SK-N-SH (cell line): Measurements from ENCODE around the gene RAD51B. TPM values are rescaled to one million over a fixed set of nuclear protein-coding genes. Genes with fewer than 3 reads are reported as not detected.

ENCODE experiments used
- CTCF ChIA-PET: fragments of 300-600, 350-600 bp; formaldehyde crosslinking; extraction: SDS; loops from one replicate; lab custom pipeline; 2021; lab: Yijun Ruan, JAX
- POLR2A ChIA-PET: fragments of 350-600 bp; sonication (Branson Sonifier 250); formaldehyde crosslinking; extraction: SDS; loops from one replicate; lab custom pipeline; 2020; ENCODE audit warnings: antibody characterized with exemption, inconsistent platforms; lab: Yijun Ruan, JAX
- DNase-seq: peaks from one replicate; pipeline ENCODE4 v3.0.0; 2012
- H2AFZ ChIP-seq: fragments of 200-600 bp; sonication (generic); 2 replicates; pipeline ENCODE4 v1.8.1; 2016; ENCODE audit warnings: antibody characterized with exemption, mild to moderate bottlenecking, low read depth
- H3F3A ChIP-seq: fragments of 200-600 bp; sonication (generic); replicated peaks from 2 replicates; pipeline ENCODE3; 2016; ENCODE audit warnings: antibody characterized with exemption, mild to moderate bottlenecking; ENCODE audit not compliant: insufficient read depth
- H3K27ac ChIP-seq, 2 experiments: fragments of 200-500 bp in 1 of 2; fragments of 200-600 bp in 1 of 2; sonication (Bioruptor generic) in 1 of 2; sonication (generic), shearing (Covaris generic) in 1 of 2; 2 replicates each; pipeline versions ENCODE4 v1.5.1 to v1.6.1; 2014 to 2016; ENCODE audit warnings: low read depth in 2 of 2, inconsistent platforms in 1 of 2, low read length in 1 of 2, mild to moderate bottlenecking in 1 of 2, mixed read lengths in 1 of 2
- H3K27me3 ChIP-seq: fragments of 200-600 bp; sonication (generic), shearing (Covaris generic); 2 replicates; pipeline ENCODE4 v1.6.1; 2016; ENCODE audit warnings: mixed run types; ENCODE audit not compliant: insufficient read depth
- H3K36me3 ChIP-seq, 2 experiments: fragments of 200-500 bp in 1 of 2; fragments of 200-600 bp in 1 of 2; sonication (Bioruptor generic) in 1 of 2; sonication (generic) in 1 of 2; replicated peaks in 1 of 2; 2 replicates each; pipeline versions ENCODE3 to v1.5.1; 2014 to 2016; ENCODE audit warnings: low read length in 1 of 2, mild to moderate bottlenecking in 1 of 2; ENCODE audit not compliant: insufficient read depth in 2 of 2, control insufficient read depth in 1 of 2
- H3K4me1 ChIP-seq, 2 experiments: fragments of 200-500 bp in 1 of 2; fragments of 200-600 bp in 1 of 2; sonication (Bioruptor generic) in 1 of 2; sonication (generic), shearing (Covaris generic) in 1 of 2; 2 replicates each; pipeline versions ENCODE4 v1.5.1 to v1.6.1; 2014 to 2016; ENCODE audit warnings: low read depth in 1 of 2, low read length in 1 of 2, mixed run types in 1 of 2; ENCODE audit not compliant: insufficient read depth in 2 of 2, control insufficient read depth in 1 of 2
- H3K4me2 ChIP-seq: fragments of 200-600 bp; sonication (generic), shearing (Covaris generic); 2 replicates; pipeline ENCODE4 v1.6.1; 2017; ENCODE audit warnings: mixed run types
- H3K4me3 ChIP-seq, 2 experiments: fragments of 200-500 bp in 1 of 2; fragments of 200-600 bp in 1 of 2; sonication (Bioruptor generic) in 1 of 2; sonication (generic), shearing (Covaris generic) in 1 of 2; 2 replicates each; pipeline versions ENCODE4 v1.5.1 to v1.8.1; 2014 to 2016; ENCODE audit warnings: low read depth in 2 of 2, inconsistent platforms in 1 of 2, low read length in 1 of 2, mild to moderate bottlenecking in 1 of 2, mixed read lengths in 1 of 2, moderate library complexity in 1 of 2
- H3K79me2 ChIP-seq: fragments of 200-600 bp; sonication (generic); 2 replicates; pipeline ENCODE4 v1.8.1; 2017; ENCODE audit warnings: mild to moderate bottlenecking; ENCODE audit not compliant: insufficient read depth
- H3K9ac ChIP-seq: fragments of 200-600 bp; sonication (generic); 2 replicates; pipeline ENCODE4 v1.6.1; 2017; ENCODE audit warnings: mixed run types
- H3K9me2 ChIP-seq: fragments of 200-600 bp; sonication (generic); 2 replicates; pipeline ENCODE4 v1.6.1; 2017; ENCODE audit warnings: mixed run types
- H3K9me3 ChIP-seq: fragments of 200-600 bp; sonication (generic); 2 replicates; pipeline ENCODE4 v1.6.1; 2017; ENCODE audit warnings: mixed run types, mild to moderate bottlenecking, moderate library complexity
- H4K20me1 ChIP-seq: fragments of 200-600 bp; sonication (generic); 2 replicates; pipeline ENCODE4 v1.6.1; 2017; ENCODE audit warnings: mild to moderate bottlenecking, mixed run types; ENCODE audit not compliant: insufficient read depth
- CHD2 ChIP-seq: fragments of 150-350 bp; IDR thresholded peaks from 2 replicates; pipeline ENCODE4 v1.6.1; 2018; ENCODE audit warnings: low read length; ENCODE audit not compliant: partially characterized antibody
- ELF1 ChIP-seq: IDR thresholded peaks from 2 replicates; pipeline ENCODE4 v1.4.0; 2012
- EP300 ChIP-seq, 2 experiments: IDR thresholded peaks; 2 replicates each; pipeline versions ENCODE4 v1.4.0 to v1.6.1; 2012; ENCODE audit warnings: borderline replicate concordance in 1 of 2, low read depth in 1 of 2, low read length in 1 of 2
- FOSL2 ChIP-seq: IDR thresholded peaks from 2 replicates; pipeline ENCODE4 v1.4.0; 2012; ENCODE audit warnings: low read depth, mild to moderate bottlenecking, moderate library complexity, borderline replicate concordance
- FOXJ3 ChIP-seq: sonication (generic); formaldehyde crosslinking; IDR thresholded peaks from 2 replicates; pipeline ENCODE4 v1.5.1; 2020; ENCODE audit warnings: mild to moderate bottlenecking, missing genetic modification reagents
- FOXM1 ChIP-seq: IDR thresholded peaks from 2 replicates; pipeline ENCODE4 v1.4.0; 2012; ENCODE audit warnings: low read depth, mild to moderate bottlenecking
- GATA2 ChIP-seq: sonication (generic); formaldehyde crosslinking; IDR thresholded peaks from 2 replicates; pipeline ENCODE4 v1.5.0; 2020; ENCODE audit warnings: mild to moderate bottlenecking, missing genetic modification reagents
- JUND ChIP-seq: IDR thresholded peaks from 2 replicates; pipeline ENCODE4 v1.4.0; 2012
- MEF2A ChIP-seq: IDR thresholded peaks from 2 replicates; pipeline ENCODE4 v1.4.0; 2012; ENCODE audit warnings: low read depth, borderline replicate concordance
- MXI1 ChIP-seq: IDR thresholded peaks from 2 replicates; pipeline ENCODE4 v1.6.1; 2012; ENCODE audit warnings: mild to moderate bottlenecking, low read depth, low read length, improper control_type of control experiment
- NRF1 ChIP-seq: IDR thresholded peaks from 2 replicates; pipeline ENCODE4 v1.6.1; 2012; ENCODE audit warnings: low read depth, mild to moderate bottlenecking, low read length
- SIN3A ChIP-seq: IDR thresholded peaks from 2 replicates; pipeline ENCODE4 v1.6.1; 2012; ENCODE audit warnings: low read depth, mild to moderate bottlenecking, low read length, moderate library complexity, borderline replicate concordance
- SMC3 ChIP-seq: IDR thresholded peaks from 2 replicates; pipeline ENCODE4 v1.6.1; 2012; ENCODE audit warnings: low read depth, low read length, improper control_type of control experiment
- TCF12 ChIP-seq: IDR thresholded peaks from 2 replicates; pipeline ENCODE4 v1.4.0; 2012
- YY1 ChIP-seq: IDR thresholded peaks from 2 replicates; pipeline ENCODE4 v1.4.0; 2012; ENCODE audit warnings: low read depth, mild to moderate bottlenecking
- WGBS: methylation state at CpG from one replicate; pipeline ENCODE4 v1.1.6; 2017; ENCODE audit warnings: low lambda C conversion rate; 5-methylcytosine and 5-hydroxymethylcytosine counted together
- polyA plus RNA-seq, 3 experiments: library from polyadenylated mRNA; depleted of rRNA; stranded (reverse); fragments of >200 nt; gene quantifications; 2 replicates each; pipeline ENCODE4 v1.2.3, GENCODE V29; 2012
- TF ChIP-seq, protein P1 (sequence below): IDR thresholded peaks from 2 replicates; pipeline ENCODE4 v1.4.0; 2012; ENCODE audit warnings: low read depth, borderline replicate concordance
- TF ChIP-seq, protein P2 (sequence below): IDR thresholded peaks from 2 replicates; pipeline ENCODE4 v1.4.0; 2012; ENCODE audit warnings: low read depth

Gene RAD51B
- polyA plus RNA-seq, 1 of the 3 experiments (the other 2 are of a cell fraction): 6.0 TPM

DNA sequence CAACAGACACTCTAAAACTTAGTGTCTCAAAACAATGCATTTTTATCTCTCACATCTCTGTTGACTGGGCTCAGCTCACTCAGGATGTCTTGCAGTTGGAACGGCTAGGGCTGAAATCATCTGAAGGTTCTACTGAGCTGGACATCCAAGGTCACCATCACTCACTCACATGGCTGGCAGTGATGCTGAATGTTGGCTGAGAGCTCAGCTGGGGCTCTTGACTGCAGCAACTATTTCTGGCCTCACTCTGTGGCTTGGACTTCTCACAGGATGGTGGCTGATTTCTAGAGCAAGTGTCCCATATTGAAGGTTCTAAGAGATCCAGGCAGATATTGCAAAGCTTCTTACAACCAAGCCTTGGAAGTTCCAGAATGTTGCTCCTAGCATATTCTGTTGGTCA lies 806.8 kb downstream of the RAD51B start (continued):
- TF ChIP-seq NRF1: no peak

DNA sequence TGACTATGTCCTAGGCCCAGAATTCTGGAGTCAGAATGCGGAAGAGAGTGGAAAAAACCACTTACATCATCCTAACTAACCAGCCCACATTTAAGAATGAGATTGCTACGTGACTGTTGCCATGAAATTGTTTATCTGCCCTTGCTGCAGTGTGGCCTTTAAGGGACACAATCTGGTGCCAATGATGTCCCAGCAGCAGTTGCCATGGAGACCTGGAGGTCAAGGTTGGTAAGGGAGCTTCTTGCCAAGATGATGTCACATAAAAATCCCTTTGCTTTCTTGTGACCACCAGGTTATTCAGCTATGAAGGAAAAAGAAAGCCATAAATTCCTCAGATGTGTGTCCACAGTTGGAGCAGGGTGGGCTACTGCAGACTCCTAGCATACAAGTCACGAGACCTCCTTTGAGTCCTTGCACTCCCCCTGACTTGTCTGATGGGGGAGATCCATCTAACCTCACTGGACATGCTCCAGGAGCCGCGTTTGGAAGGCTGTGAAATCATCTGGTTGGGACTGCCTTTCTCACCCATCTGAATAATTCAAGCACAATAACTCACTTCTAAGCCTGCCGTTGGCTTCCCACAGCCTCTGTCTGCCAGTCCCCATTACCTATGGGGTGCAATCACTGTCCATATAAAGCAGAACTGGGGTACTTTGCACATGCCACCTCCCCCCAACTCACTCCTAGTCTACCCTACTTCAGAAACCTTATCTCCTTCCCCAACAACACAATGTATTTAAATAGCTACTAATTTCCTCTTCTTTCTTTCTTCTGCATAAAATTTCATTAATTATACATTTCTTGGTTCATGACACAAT lies 807.7 kb downstream of the RAD51B start:
- TF ChIP-seq TCF12 (no peak), JUND (no peak), FOSL2 (no peak), FOXM1 (no peak), ELF1 (no peak), SIN3A (no peak), SMC3 (no peak), FOXJ3 (CRISPR knock-in tag) (no peak), GATA2 (CRISPR knock-in tag) (no peak), MEF2A (no peak), CHD2 (no peak), YY1 (no peak), NRF1 (no peak), EP300 (IDR thresholded peaks at IDR 0.05; ENCODE audit: borderline replicate concordance in 1 of 2, low read depth in 1 of 2, low read length in 1 of 2) (no peak), MXI1 (no peak)
- TF ChIP-seq, protein P1, sequence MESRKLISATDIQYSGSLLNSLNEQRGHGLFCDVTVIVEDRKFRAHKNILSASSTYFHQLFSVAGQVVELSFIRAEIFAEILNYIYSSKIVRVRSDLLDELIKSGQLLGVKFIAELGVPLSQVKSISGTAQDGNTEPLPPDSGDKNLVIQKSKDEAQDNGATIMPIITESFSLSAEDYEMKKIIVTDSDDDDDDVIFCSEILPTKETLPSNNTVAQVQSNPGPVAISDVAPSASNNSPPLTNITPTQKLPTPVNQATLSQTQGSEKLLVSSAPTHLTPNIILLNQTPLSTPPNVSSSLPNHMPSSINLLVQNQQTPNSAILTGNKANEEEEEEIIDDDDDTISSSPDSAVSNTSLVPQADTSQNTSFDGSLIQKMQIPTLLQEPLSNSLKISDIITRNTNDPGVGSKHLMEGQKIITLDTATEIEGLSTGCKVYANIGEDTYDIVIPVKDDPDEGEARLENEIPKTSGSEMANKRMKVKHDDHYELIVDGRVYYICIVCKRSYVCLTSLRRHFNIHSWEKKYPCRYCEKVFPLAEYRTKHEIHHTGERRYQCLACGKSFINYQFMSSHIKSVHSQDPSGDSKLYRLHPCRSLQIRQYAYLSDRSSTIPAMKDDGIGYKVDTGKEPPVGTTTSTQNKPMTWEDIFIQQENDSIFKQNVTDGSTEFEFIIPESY: no peak
- TF ChIP-seq, protein P2, sequence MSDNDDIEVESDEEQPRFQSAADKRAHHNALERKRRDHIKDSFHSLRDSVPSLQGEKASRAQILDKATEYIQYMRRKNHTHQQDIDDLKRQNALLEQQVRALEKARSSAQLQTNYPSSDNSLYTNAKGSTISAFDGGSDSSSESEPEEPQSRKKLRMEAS: no peak
- no peaks in the 10 kb centered on the region for H3K79me2 ChIP-seq
- H2AFZ ChIP-seq: no peak overlapping the region
- H4K20me1 ChIP-seq: no peaks in the 10 kb centered on the region
- no peak overlapping the region for H3K27ac ChIP-seq
- ChIA-PET CTCF (interaction anchor here (1.2 kb wide), 1 partner anchor 11 kb away, joined by 3 read pairs; no protein-coding TSS in a partner anchor), POLR2A (no interaction called here)
- H3K27me3 ChIP-seq: no peaks in the 10 kb centered on the region
- H3K4me2 ChIP-seq: no peak overlapping the region
- no peaks in the 10 kb centered on the region for H3K4me1 ChIP-seq
- no peaks in the 10 kb centered on the region for H3K9me2 ChIP-seq
- no peaks in the 10 kb centered on the region for H3K36me3 ChIP-seq
- no peak overlapping the region for H3K9ac ChIP-seq
- DNase-seq: no peak
- no peak overlapping the region for H3K4me3 ChIP-seq
- no peaks in the 10 kb centered on the region for H3K9me3 ChIP-seq
- 87% methylated on average over 6 of the region's 6 CpGs for WGBS
- no peaks in the 10 kb centered on the region for H3F3A ChIP-seq
